HG02588 (cell line): ENCODE measurements around the gene THSD7B.
"Not testable (repeated sequence)": the region's sequence is repeated elsewhere in the genome, so short reads cannot be mapped to it uniquely, and the experiment has no call there.

Experiments used
- ATAC-seq: cut with Tn5 transposase; IDR thresholded peaks from one replicate; pipeline ENCODE4 v1.9.1; 2021; ENCODE audit warnings: mild to moderate bottlenecking, moderate library complexity; ENCODE audit not compliant: unreplicated experiment

The THSD7B gene

DNA sequence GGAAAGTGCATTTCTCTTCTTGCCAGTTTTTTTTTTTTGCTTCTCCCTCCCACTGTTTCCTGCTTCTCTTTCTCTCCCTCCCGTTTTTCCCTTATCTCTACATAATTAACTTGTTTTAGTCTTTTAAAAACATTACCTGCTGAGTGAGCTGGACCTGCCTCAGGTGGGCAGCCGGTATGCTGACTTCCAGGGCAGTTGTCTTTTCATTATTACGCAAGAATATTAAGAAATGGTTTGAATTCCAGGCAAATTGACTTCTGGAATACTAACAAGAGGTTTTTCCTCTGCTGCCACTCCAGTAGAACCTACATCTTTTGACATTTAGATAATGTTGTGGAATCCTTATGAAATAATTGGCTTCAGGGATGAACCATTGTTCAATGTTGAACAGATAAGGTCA lies 161.8 kb downstream of the THSD7B start:
- no peak for ATAC-seq

DNA sequence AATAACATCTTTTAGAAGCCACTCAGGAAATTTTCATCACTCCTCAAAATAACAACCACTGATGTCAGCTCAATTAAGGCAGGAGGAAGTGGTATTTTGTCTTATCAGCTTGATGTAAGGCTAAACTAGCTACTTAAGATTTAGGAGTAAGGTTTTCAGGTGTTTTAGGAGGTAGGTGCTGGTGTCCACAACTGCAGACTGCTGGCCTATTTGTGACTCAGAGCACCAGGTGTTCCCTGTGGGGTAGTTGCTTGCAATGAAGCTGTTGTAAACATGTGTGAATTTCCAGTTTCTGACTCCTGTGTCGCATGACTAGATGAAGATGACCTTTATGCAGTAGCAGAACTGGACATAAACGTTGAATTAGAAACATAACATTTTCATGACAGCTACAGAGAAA lies 164.2 kb downstream of the THSD7B start:
- no peak for ATAC-seq

DNA sequence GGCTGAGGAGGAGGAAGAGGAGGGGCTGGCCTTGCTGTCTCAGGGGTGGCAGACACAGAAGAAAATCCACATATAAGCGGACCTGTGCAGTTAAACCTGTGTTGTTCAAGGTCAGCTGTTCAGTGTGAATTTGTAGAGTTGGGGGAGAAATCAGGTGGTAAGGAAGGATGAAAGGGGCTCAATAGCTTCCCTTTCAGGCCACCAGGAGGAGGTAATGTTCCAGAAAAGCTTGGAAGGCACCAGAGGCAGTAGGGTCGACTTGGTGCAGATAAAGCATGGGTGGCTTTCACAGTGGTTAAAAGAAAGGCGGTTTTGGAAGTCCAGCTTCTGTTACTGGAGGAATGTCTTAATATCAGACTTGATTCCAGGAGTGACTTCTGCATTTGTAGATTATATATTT lies 167.4 kb downstream of the THSD7B start:
- ATAC-seq, result no peak

DNA sequence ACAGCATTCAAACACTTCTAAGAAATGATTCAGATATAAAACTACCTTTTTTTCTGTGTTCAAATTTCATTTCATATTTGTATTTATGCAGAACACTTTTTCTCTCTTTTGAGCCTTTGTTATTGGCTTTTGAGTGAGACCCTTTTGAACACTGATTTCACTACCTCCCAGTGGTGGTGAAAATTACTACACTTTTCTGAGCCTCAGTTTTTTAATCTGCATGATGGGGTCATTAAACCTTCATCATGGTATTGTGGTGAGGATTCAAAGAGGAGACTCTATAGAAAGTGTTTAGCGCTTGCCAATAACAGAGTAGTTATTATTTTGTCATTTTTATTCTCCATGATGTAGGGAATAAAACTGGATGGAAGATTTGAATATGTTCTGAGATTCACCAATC lies 169.8 kb downstream of the THSD7B start:
- no peak for ATAC-seq

DNA sequence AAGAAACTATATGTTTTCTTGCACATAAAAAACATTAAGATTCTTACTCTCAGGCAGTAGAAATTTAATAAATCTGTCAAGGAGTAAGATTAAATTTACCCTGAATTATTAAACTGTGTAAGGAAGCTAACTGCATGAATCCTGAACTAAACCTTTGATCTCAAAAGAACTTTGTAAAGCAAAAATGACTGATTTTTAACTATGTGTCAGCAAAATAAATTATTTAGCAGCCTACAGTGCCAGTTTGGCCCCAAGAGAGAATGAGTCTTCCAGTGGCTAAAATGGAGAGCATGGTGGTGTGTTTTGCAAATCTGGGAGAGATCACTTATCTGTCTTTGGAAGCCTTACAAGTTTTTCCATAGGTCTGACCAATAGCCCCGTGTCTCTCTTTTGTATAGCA lies 190.7 kb downstream of the THSD7B start:
- ATAC-seq, result no peak

DNA sequence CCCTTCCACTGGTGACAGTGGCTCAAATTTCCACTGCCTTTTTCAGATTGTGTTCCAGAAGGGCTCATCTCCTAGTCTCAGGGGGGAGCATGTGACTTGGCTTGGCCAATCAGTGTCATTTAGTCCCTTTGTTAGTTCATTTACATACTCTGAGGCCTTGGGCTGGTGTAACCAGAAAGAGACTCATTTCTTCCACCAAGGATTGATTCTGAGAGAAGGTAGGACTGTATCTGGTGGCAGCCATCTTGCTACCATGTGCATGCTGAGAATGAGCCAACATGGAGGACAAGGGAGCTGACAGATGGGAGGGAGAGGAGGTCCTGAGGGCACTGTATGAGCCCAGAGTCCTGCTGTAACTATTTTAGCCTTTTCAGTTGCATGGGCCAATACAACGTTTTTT lies 191.7 kb downstream of the THSD7B start:
- ATAC-seq, result no peak

DNA sequence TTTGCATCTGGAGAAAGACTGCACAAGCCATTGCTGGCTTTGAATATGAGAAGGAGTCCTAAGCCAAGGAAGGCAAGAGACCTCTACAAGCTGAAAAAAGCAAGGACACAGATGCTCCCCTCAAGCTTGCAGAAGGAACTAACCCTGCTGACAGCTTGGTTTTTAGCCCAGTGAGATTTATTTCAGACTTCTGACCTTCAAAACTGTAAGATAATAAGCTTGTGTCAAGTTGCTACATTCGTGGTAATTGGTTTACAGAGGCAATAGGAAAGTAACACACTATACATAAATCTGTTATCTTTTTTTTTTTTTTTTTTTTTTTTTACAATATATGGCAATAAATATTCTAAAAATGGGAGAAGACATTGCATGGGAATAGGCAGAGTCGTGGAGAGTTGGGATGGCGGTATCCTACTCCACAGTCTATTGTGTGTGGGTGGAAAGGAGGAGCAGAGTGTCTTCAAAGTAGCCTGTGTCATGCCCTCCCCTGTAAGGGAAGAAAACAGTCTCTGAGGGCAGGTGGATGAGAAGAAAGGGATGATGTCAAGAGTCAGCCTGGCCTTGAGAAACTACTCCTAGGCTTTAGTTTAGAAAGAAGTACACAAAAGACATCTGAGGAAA lies 196.9 kb downstream of the THSD7B start:
- ATAC-seq, result no peak

DNA sequence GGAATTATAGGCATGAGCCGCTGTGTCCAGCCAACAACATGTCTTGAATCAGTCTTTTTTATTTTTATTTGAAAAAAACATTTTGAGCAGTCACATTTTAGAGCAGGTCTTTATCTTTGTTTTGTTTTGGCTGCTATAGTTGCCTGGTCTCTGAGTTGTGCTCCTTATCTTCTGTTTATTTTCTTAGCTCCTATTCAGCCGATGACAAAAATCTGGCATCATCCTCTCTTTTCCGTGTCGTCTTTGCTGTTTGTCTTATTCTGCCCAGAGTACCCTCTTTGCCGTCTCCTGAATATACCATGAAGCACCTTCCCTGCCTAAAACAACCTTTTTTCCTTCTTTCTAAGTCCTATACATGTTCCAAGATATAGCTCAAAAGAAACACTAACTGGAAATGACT lies 201.1 kb downstream of the THSD7B start:
- ATAC-seq, result no peak

DNA sequence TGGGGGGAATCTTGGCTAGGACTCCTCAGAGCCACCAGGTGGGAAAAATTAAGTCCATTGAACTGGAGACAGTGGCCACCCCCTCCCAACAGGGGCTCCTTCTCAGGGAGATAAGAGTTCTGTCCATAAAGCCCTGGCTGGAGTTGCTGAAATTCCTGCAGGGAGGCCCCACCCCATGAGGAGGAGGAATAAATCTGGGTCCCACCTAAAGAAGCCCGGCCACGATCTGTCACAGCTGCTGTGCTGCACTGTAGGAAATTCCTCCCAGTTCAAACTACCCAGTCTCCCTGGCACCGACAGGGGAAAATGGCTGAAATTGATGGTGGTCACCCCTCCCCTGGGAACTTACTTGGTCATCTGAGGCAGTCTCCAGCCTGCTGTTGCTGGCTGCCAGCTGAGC lies 215.0 kb downstream of the THSD7B start:
- no peak for ATAC-seq

DNA sequence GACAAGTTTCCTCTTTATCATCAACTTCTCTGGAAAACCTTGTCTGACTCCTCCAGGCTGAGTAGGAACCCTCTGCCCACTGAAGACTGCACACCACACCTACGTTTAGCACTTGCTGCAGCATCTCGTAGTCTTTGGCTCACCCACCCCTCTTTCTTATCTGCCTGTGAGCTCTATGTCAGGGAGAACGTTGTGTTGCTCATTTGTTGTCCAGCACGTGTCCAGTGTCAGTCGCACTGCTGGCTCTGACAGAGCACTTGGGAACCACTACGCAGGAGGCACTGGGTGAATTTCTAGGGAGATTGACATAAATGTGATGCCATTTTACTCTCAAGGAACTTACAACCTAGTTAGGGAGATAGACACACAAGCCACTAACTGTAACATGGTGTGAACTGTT lies 216.3 kb downstream of the THSD7B start:
- ATAC-seq, result not testable (repeated sequence)

DNA sequence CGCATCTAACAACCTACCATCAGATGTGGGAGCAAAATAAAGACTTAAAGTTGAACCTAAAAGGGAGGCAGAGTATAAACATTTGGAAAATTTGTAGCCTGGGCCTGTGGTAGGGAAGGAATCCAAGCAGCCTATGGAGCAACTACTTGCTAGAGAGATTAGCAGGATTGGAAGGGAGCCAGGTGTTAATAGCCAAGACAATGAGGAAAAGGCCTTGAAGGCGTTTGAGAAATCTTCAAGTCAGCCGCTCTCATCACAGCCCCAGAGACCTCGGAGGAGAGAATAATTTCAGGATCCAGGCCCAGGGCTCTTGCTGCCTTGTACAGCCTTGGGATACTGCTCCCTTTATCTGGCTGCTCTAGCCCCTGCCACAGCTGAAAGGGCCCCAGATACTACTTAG lies 219.7 kb downstream of the THSD7B start:
- ATAC-seq, result no peak

DNA sequence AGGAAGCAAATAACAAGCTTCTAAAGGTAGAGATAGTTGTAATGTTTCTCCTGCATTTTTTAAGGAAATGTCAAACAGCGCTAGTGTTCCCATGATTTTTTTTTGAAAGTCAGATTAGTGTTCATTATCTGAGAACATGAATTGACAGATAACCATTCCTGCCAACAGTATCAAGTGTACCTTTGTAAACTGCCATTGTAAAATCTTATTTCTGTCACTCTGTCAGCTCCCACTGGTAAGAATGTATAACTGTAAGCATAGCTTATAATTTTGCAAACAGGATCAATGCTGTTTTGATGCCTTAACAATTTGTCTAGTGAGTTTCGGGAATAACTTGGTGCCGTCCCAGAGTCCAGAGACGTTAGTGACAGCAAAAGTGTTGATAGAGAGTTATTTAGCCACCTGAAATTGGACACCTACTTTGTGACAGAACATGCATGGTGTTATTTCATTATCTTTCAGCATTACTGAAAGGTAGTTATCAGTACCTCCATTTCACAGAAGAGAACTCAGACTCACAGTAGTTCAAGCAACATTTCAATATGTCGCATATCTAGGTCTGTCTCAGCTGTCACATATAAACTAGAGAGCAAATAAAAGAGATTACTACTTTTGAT lies 221.4 kb downstream of the THSD7B start:
- no peak for ATAC-seq

DNA sequence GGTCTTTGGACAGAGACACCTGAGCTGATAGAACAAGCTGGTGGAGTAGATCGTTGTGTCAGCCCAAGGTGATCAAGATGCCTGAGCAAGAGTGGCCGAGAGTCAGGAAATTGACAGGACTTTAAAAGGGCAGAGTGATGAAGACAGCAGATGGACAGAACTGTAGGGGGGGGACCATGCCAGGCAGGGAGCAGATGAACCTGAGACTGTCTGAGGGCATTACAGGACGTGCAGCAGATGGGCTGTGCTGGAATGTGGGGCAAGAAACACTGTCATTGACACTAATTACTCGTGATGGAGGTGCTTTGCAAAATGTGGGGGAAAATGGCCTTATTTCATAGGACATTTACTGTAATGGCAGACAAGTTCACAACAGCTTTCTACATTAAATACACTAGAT lies 225.0 kb downstream of the THSD7B start:
- no peak for ATAC-seq

DNA sequence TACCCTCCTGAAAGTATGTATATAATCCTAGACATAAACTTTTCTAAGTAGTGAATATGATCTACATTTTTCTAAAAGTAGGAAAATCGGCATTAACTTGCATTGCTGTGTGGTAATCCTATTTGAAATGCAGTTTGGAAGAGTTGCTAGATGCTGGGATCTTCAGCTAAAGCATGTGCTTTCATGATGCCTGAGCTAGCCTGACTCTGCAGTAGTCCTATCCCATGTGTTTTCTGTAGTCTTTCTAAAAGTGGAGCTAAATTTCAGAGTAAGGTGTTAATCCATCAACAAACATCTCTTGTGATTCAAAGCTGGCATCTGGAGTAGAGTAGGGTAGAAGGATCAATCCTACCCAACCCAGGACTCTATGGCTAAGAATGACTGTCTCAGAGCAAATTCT lies 229.4 kb downstream of the THSD7B start:
- ATAC-seq, result no peak

DNA sequence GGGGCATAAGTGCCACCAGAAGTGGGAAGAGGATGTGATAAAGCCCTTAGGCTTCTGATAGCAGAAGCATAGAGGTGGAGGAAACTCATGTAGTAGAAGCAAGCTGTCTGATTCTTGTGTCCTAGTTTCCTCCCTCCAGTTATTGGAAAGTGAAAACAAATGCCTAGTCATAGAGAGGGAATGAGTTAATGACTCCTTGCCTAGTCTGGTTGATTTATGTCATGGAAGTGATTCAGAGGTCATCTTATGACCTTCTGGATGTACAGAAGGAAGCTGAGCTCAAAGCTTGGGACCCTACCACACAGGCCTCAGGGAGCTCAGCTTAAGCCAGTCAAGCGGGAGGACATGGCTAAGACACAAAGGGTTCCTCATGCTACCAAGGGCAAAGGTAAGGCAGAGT lies 232.2 kb downstream of the THSD7B start:
- ATAC-seq, result no peak

DNA sequence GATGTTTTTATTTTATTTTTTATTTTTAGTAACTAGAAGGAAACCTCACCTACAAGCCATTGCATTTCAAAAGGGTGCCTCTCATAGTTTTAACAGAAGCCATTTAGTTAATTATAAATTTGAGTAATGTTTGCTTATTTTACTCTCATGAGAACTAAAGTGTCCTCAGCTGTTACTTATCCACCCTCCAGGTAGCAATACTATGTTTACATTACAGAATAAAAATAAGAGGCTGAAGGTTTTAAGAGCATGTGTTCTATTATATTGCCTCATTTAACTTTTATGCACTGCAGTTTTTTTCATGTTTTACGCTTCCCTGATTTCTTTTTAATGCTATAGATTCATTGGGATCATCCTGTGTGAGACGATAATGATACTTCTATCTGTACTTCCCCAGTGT lies 235.5 kb downstream of the THSD7B start:
- no peak for ATAC-seq

DNA sequence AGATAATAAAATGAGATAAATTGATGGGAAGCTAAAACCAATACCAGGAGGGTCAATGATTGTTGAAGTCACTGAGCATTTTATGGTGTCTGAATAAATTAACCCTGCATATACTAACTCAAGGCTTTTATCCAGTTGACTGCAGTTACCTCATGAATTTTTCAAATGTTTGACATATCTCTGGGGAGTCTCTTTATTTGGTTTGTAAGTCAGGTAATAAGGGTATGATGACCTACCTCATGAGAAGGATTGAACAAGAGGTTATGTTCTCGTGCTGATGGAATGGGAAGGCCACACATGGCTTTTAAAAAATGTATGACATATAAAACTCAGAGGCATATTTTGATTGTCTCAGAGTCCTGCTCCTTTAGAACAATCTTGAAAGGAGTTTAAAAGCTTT lies 237.6 kb downstream of the THSD7B start:
- no peak for ATAC-seq

DNA sequence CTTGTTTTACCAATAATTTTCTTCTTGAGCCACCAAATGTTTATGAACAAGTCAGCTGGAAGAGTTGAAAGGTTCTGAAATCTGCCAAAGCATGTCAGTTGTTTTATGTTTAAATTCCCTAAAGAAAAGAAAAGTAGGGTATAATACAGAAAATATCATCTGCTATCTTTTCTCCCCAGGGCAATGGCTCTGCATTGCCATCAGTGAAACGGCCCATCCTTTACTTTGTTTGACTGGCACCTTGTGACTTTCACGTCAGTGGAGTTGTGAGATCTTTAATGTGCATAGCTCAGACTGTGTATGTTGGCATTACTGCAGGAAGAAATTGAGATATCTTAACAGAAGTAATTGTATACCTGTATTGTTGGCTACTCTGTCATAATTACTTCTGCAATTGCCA lies 239.9 kb downstream of the THSD7B start:
- ATAC-seq, result no peak

DNA sequence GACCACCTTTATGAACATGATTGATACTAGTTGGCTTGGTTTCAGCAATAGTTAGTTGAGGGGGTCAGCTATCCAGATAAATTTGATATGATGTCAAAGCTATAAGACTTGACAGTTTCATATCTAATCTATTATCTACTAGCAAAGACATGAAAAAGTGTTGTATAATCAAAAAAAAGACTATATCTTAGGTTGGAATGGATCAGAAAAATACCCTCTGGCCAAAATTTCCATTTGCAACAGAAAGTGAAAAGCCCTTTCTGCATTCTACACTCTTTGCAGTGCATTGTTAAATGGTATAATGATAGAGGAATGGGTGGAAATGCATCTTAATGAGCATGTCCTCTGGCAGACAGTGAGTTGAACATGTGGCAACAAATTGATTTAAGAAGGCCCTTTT lies 242.6 kb downstream of the THSD7B start:
- ATAC-seq, result no peak

DNA sequence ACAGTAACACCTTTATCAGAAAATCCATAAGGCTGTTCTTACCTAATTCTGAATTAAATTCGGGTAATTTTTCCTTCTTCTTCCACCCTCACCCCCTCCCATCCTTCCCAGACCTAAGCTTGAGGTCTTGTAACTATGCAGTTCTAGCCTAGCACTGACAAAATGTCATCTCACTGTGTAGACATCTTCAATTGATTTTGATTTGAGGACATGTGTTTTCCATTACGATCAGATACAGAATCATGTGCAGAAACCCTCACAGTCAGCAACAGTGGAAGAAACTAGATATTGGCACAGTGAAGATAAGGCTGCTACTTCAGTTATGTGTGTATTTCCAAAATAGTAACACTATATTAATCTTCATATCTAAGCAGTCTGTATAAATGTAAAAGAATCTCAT lies 244.6 kb downstream of the THSD7B start:
- no peak for ATAC-seq

DNA sequence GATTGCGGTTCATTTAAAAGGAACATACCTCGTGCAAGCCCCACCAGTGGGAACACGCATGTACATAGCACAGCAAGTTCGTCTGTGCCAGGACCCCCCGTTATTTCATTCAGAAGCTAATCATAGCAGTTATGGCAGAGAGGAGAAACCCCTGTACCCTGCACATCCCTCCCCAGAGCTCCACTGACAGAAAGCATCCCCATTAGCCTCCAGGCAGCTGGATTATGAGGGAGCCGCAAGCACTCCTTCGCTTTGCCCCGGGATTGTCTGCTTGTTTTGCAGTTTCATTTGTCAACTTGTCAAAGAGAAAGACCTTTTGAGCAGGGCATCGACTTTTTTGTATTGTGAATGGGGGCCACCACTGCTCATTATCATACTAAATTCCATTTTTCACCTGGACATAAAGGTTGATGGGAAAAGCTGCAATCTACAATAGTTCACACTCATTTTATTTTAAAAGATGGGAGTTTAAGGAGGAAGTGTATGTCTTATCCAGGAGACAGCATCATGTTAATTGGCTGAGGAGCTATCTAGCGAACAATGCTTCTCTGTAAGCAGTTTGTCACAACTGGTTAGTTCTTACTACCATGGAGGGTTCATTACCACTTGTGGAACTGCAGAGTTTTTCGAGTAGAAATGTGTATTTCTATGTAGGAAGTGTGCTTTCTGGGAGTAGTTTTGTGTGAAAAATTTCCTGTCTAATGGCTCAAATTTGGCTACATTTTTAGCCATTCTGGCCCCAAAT lies 255.3 kb downstream of the THSD7B start:
- ATAC-seq, result no peak

DNA sequence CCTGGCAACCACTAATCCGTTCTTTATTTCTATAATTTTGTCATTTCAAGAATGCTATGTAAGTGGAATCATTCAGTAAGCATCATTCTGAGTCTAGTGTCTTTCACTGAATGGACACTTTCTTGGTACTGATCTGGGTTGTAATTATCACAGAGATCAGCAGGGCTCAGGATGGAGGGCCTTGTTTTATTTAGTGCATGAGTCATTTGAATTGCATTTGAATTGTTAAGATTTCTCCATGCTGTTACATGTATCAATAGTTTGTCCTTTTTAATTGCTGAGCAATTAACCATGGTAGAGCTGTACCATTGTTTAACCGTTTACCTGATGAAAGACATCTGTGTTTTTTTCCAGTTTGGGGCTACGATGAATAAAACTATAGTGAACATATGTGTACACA lies 256.4 kb downstream of the THSD7B start:
- no peak for ATAC-seq

DNA sequence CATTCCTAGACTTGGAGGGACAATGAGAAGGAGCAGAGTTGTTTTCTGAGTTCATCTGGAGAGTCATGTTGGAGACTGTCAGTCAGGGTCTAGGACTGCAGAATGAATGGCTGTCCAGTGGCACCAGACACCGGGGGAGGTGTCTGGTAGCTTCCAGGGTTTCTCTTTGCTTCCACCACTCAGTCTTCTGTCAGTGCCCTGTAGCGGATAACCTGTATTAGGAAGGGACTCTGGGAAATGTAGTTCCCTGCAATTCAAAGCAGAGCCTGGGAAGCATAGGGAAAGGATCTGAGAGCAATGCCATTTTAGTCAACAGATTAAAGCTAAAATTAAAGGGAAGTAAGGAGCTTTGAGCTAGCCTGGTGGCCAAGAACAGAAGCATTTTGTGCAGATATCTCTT lies 257.9 kb downstream of the THSD7B start:
- ATAC-seq, result no peak
